Measurements from ENCODE around the gene HLCS. TPM values are rescaled to one million over a fixed set of nuclear protein-coding genes. Genes with fewer than 3 reads are reported as not detected.

Gene HLCS
- total RNA-seq, 1 donor from 2014 or later, result 20.2 TPM

DNA sequence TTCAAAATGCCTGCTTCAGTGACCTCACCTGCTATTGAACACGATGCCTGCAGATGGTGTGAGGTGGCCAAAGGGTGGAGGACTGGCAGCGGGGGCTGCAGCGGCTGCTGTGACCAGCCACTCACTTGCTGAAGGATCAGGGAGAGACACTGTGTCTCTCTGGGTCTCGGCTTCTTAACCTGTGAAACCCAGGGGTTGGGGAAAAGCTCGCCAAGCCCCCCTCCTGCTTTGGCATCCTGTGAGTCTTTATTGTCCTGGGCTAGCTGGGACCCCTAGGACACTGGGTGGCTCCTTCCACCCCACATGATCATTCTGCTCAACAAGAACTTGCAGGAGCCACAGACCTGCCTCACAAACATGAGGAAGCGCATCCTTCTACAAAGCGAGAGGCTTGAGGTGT is 154.7 kb downstream of the HLCS start:
- no peaks in the 10 kb centered on the region for H3K27me3 Mint-ChIP-seq (ENCODE audit: low read depth)
- TF ChIP-seq, protein P1, sequence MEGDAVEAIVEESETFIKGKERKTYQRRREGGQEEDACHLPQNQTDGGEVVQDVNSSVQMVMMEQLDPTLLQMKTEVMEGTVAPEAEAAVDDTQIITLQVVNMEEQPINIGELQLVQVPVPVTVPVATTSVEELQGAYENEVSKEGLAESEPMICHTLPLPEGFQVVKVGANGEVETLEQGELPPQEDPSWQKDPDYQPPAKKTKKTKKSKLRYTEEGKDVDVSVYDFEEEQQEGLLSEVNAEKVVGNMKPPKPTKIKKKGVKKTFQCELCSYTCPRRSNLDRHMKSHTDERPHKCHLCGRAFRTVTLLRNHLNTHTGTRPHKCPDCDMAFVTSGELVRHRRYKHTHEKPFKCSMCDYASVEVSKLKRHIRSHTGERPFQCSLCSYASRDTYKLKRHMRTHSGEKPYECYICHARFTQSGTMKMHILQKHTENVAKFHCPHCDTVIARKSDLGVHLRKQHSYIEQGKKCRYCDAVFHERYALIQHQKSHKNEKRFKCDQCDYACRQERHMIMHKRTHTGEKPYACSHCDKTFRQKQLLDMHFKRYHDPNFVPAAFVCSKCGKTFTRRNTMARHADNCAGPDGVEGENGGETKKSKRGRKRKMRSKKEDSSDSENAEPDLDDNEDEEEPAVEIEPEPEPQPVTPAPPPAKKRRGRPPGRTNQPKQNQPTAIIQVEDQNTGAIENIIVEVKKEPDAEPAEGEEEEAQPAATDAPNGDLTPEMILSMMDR (IDR thresholded peaks at IDR 0.05; ENCODE audit: unreplicated experiment), result no peak
- H3K36me3 Mint-ChIP-seq, result no peaks in the 10 kb centered on the region
- no peaks in the 10 kb centered on the region for H3K9me3 Mint-ChIP-seq
- no peak for DNase-seq (ENCODE audit: low spot score in 2 of 2, unreplicated experiment in 2 of 2)
- H3K4me3 Mint-ChIP-seq, result no peak overlapping the region
- H3K4me1 Mint-ChIP-seq, result no peaks in the 10 kb centered on the region
- H3K27ac Mint-ChIP-seq, result no peak overlapping the region

DNA sequence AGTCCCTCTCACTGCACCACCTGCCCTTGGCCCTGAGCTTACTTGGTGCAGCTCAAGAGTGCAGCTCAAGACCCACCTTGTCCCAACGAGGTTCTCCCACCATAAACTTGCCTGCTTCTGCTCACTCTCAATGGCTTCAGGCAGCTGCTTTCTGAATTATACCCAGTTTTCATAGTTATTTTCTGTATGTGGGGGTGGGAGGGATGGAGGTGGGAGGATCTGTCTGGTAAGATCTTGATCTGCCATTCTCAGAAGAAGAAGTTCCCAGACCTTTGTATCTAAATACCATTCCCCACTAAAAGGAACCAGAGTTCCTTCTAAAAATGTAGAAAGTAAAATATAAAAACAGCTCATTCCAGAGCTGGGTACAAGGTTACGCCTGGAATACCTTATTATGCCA is 156.0 kb downstream of the HLCS start:
- H3K4me3 Mint-ChIP-seq, result no peak overlapping the region
- TF ChIP-seq, protein P1 (IDR thresholded peaks at IDR 0.05; ENCODE audit: unreplicated experiment), result no peak
- no peaks in the 10 kb centered on the region for H3K36me3 Mint-ChIP-seq
- H3K27ac Mint-ChIP-seq, result no peak overlapping the region
- no peaks in the 10 kb centered on the region for H3K27me3 Mint-ChIP-seq (ENCODE audit: low read depth)
- H3K4me1 Mint-ChIP-seq, result no peaks in the 10 kb centered on the region
- no peak for DNase-seq (ENCODE audit: low spot score in 2 of 2, unreplicated experiment in 2 of 2)
- H3K9me3 Mint-ChIP-seq, result no peaks in the 10 kb centered on the region

DNA sequence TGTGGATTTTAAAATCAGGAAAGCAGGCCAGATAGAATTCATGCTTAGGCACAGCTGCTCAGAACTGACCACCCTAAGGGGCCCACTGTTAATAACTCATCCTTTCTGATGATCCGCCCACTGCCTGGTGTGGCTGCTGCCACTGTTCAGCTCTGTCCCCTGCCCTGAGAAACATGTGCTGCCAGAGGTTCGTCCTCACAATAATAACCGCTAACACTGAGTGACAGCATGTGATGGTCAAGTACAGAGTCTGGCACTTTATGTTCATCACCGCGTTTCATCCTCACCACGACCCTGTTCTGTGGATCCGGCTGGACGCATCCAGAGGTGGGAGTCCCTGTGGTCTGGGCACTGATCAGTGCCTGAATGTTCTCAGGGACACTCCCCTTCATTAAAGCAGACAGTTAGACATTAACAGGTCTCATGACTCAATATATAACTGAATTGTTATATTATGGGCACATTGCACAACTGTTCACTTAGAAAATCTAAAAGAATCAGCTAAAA is 159.0 kb downstream of the HLCS start:
- Mint-ChIP-seq H3K4me3 (no peak overlapping the region), H3K27me3 (ENCODE audit: low read depth) (no peaks in the 10 kb centered on the region), H3K27ac (no peak overlapping the region), H3K36me3 (no peaks in the 10 kb centered on the region), H3K4me1 (no peaks in the 10 kb centered on the region), H3K9me3 (no peaks in the 10 kb centered on the region)
- no peak for DNase-seq (ENCODE audit: low spot score in 2 of 2, unreplicated experiment in 2 of 2)
- TF ChIP-seq, protein P1 (IDR thresholded peaks at IDR 0.05; ENCODE audit: unreplicated experiment), result no peak

DNA sequence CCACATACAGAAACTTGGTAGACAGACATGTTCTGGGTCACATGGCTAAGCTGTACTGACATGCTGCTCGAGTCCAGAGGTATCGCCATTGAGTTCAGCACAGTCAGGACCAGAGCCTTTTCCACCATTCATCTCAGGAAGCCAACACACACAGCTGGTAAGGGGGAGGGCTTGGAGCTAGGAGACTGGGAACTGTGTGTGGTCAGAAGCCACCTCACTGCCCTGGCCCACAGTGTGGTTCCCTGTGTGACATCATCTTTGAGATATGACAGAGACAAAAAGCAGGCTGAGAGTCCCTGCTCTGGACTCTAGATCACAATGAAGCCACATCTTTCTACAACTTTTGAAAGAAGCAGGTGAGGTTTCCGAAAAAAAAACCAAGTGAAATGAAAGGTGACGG is 160.4 kb downstream of the HLCS start:
- TF ChIP-seq, protein P1 (IDR thresholded peaks at IDR 0.05; ENCODE audit: unreplicated experiment), result no peak
- Mint-ChIP-seq H3K4me3 (no peak overlapping the region), H3K27ac (no peak overlapping the region), H3K36me3 (no peaks in the 10 kb centered on the region), H3K27me3 (ENCODE audit: low read depth) (no peaks in the 10 kb centered on the region), H3K4me1 (no peaks in the 10 kb centered on the region), H3K9me3 (no peaks in the 10 kb centered on the region)
- no peak for DNase-seq (ENCODE audit: low spot score in 2 of 2, unreplicated experiment in 2 of 2)

DNA sequence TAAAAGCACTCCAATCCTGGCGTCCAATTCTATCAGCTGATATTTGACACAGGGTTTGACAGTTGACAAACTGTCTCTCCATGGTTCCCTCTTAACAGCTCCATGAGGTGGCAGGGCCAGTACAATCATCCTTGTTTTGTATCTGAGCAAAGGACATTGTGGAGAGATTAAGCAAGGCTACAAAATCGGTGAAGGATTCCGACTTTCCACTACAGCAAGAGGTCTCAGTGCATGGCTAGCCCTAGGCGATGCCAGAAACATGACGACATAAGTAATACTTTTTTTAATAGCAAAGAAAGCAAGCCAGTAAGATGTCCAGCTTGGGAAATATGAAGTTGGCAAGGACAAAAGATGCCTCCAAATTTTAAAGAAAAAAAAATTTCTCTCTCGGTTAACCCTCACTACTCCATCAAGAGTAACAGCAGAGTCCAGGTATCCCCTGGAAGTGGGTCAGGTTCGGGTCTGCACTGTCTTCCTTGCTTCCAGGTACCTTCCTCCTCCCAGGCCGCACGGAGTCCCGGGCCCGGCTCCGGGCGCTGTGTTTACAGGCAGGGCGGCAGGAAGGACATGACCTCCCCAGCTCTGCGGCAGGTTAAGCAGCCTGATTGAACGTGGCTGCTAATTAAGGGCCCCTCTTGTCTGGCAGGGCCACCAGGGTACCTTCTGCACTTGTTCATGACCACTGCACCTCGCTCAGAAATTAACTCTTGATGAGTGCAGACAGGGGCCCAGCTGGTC is 161.4 kb downstream of the HLCS start:
- no peaks in the 10 kb centered on the region for H3K36me3 Mint-ChIP-seq
- no peak overlapping the region for H3K4me3 Mint-ChIP-seq
- TF ChIP-seq, protein P1 (IDR thresholded peaks at IDR 0.05; ENCODE audit: unreplicated experiment), result no peak
- no peaks in the 10 kb centered on the region for H3K9me3 Mint-ChIP-seq
- H3K4me1 Mint-ChIP-seq, result no peaks in the 10 kb centered on the region
- no peak for DNase-seq (ENCODE audit: low spot score in 2 of 2, unreplicated experiment in 2 of 2)
- H3K27ac Mint-ChIP-seq, result no peak overlapping the region
- H3K27me3 Mint-ChIP-seq (ENCODE audit: low read depth), result no peaks in the 10 kb centered on the region
